ENCODE data around the gene UGT1A9. TPM values are rescaled to one million over a fixed set of nuclear protein-coding genes. Genes with fewer than 3 reads are reported as not detected.

Gene UGT1A9
- total and polyA plus RNA-seq, 2 experiments from 2014 or later: 9.6 to 12.6 TPM

DNA sequence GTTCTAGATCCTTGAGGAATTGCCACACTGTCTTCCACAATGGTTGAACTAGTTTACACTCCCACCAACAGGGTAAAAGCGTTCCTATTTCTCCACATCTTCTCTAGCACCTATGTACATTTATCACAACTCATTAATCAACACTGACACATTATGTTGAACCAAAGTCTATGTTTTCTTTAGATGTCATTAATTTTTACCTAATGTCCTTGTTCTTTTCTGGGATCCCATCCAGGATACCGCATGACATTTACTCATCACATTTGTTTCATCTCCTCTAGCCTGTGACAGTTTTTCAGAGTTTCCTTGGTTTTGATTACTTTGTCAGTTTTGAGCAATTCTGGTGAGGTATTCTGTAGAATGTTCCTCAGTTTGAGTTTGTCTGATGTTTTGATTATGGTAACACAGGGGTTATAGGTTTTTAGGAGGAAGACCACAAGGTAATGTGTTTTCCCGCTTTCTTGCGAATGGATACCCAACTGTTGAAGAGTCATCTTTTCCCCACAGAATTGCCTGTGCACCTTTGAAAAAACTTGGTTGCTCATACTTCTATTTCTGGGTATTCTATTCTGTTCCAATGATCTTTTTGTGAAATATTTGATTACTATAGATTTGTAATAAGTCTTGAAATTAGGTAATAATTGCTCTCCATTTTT, 3.0 kb upstream of the UGT1A9 start:
- Histone ChIP-seq H3K9me2 (replicated peaks; ENCODE audit: insufficient read depth) (no peaks in the 10 kb centered on the region), H4K20me1 (ENCODE audit: insufficient read depth, poor library complexity, severe bottlenecking) (no peaks in the 10 kb centered on the region), H3K27ac (no peak overlapping the region), H3K9me3 (ENCODE audit: low read depth) (no peaks in the 10 kb centered on the region), H3K4me1 (ENCODE audit: insufficient read depth) (no peaks in the 10 kb centered on the region), H2AFZ (no peak overlapping the region), H3K27me3 (no peaks in the 10 kb centered on the region), H3K36me3 (replicated peaks; ENCODE audit: insufficient read depth, low read depth) (no peaks in the 10 kb centered on the region), H3K4me2 (no peak overlapping the region), H3K79me2 (no peaks in the 10 kb centered on the region), H3K4me3 (no peak overlapping the region)
- DNase-seq (ENCODE audit: low spot score): no peak
- TF ChIP-seq EZH2 (IDR thresholded peaks at IDR 0.05; ENCODE audit: borderline replicate concordance) (no peak), EZH2phosphoT487 (IDR thresholded peaks at IDR 0.05; ENCODE audit: low read depth, severe bottlenecking, unreplicated experiment) (no peak)
- TF ChIP-seq, protein P1, sequence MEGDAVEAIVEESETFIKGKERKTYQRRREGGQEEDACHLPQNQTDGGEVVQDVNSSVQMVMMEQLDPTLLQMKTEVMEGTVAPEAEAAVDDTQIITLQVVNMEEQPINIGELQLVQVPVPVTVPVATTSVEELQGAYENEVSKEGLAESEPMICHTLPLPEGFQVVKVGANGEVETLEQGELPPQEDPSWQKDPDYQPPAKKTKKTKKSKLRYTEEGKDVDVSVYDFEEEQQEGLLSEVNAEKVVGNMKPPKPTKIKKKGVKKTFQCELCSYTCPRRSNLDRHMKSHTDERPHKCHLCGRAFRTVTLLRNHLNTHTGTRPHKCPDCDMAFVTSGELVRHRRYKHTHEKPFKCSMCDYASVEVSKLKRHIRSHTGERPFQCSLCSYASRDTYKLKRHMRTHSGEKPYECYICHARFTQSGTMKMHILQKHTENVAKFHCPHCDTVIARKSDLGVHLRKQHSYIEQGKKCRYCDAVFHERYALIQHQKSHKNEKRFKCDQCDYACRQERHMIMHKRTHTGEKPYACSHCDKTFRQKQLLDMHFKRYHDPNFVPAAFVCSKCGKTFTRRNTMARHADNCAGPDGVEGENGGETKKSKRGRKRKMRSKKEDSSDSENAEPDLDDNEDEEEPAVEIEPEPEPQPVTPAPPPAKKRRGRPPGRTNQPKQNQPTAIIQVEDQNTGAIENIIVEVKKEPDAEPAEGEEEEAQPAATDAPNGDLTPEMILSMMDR (IDR thresholded peaks at IDR 0.05; ENCODE audit: poor library complexity): no peak
- 92% methylated on average over 4 of the region's 4 CpGs for WGBS (ENCODE audit: low lambda C conversion rate, missing lambda C conversion rate)

DNA sequence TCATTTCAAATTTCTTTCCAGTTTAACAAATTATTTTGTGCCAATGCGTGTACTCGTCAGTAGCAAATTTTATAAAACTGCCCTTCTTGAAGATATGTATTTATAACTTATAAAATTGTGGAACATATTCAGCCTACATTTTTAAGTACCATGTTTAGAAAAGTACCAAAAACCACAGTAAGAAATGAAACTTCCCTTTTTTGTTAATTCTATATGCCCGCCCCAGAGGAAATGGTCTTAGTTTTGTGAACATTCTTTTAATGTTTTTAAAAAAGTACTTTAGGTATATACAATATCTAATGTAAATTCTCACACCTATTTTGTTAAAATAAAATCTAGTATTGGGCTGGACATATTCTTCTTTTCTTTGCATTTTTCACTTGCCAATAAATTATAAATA, 1.2 kb downstream of the UGT1A9 start:
- DNase-seq (ENCODE audit: low spot score): no peak
- Histone ChIP-seq H3K9me2 (replicated peaks; ENCODE audit: insufficient read depth) (no peaks in the 10 kb centered on the region), H3K4me2 (no peak overlapping the region), H3K27me3 (no peaks in the 10 kb centered on the region), H3K27ac (no peak overlapping the region), H3K4me1 (ENCODE audit: insufficient read depth) (no peaks in the 10 kb centered on the region), H3K9me3 (ENCODE audit: low read depth) (no peaks in the 10 kb centered on the region), H4K20me1 (ENCODE audit: insufficient read depth, poor library complexity, severe bottlenecking) (no peaks in the 10 kb centered on the region), H3K79me2 (no peaks in the 10 kb centered on the region), H2AFZ (no peak overlapping the region), H3K36me3 (replicated peaks; ENCODE audit: insufficient read depth, low read depth) (no peaks in the 10 kb centered on the region), H3K4me3 (no peak overlapping the region)
- TF ChIP-seq, protein P1 (IDR thresholded peaks at IDR 0.05; ENCODE audit: poor library complexity): no peak
- TF ChIP-seq EZH2 (IDR thresholded peaks at IDR 0.05; ENCODE audit: borderline replicate concordance) (no peak), EZH2phosphoT487 (IDR thresholded peaks at IDR 0.05; ENCODE audit: low read depth, severe bottlenecking, unreplicated experiment) (no peak)
- whole genome bisulfite sequencing (ENCODE audit: low lambda C conversion rate, missing lambda C conversion rate): 94% methylated on average over 3 of the region's 3 CpGs

DNA sequence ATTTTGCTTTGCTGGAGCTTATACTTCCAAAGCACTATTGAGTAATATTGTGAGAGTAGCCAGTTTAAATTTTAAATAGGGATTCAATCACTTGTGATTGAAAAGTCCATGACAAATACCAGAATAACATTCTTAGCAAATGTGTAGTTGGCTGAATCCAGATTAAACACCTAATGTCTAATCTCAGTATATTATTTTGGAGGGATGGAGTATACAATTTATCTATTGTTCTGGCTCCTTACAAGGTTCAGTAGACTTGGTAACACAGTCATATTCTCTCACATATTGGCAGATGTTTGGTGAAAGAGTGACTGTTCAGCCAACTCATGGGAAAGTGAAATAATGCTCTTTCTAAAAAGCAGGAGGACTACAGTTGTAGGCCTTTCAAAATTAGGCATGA, 2.2 kb downstream of the UGT1A9 start:
- TF ChIP-seq, protein P1 (IDR thresholded peaks at IDR 0.05; ENCODE audit: poor library complexity): no peak
- TF ChIP-seq EZH2 (IDR thresholded peaks at IDR 0.05; ENCODE audit: borderline replicate concordance): no peak
- TF ChIP-seq EZH2phosphoT487 (IDR thresholded peaks at IDR 0.05; ENCODE audit: low read depth, severe bottlenecking, unreplicated experiment): no peak

More for the DNA sequence above, 2.2 kb downstream of the UGT1A9 start:
- Histone ChIP-seq H3K4me3 (no peak overlapping the region), H3K27me3 (no peaks in the 10 kb centered on the region), H3K4me1 (ENCODE audit: insufficient read depth) (no peaks in the 10 kb centered on the region), H3K9me2 (replicated peaks; ENCODE audit: insufficient read depth) (no peaks in the 10 kb centered on the region), H4K20me1 (ENCODE audit: insufficient read depth, poor library complexity, severe bottlenecking) (no peaks in the 10 kb centered on the region), H3K79me2 (no peaks in the 10 kb centered on the region), H3K9me3 (ENCODE audit: low read depth) (no peaks in the 10 kb centered on the region), H3K4me2 (no peak overlapping the region), H3K27ac (no peak overlapping the region), H3K36me3 (replicated peaks; ENCODE audit: insufficient read depth, low read depth) (no peaks in the 10 kb centered on the region), H2AFZ (no peak overlapping the region)
- no peak for DNase-seq (ENCODE audit: low spot score)

All from hepatocyte (in vitro differentiated cells).